K562 (cell line): ENCODE data around the gene NCAPG2. TPM values are rescaled to one million over a fixed set of nuclear protein-coding genes. Genes with fewer than 3 reads are reported as not detected.

Experiments used
- ATAC-seq: fragments of 200-7000 bp; cut with Tn5 transposase; 3 replicates; pipeline ENCODE4 v1.9.1; 2020; ENCODE audit warnings: moderate library complexity
- BruUV-seq: library from RNA; stranded (reverse); fragments of 400-500 nt; replicated peaks from 2 replicates; lab custom pipeline; 2021; lab: Mats Ljungman, UMichigan
- CTCF ChIA-PET: fragments of 300-600 bp; formaldehyde crosslinking; extraction: SDS; loops from one replicate; lab custom pipeline; 2021; ENCODE audit warnings: low intra/inter-chr PET ratio; lab: Yijun Ruan, JAX
- POLR2A ChIA-PET: fragments of 300-600, 350-650 bp; sonication (Branson Sonifier 250); formaldehyde crosslinking; extraction: SDS; loops from one replicate; lab custom pipeline; 2021; ENCODE audit warnings: antibody characterized with exemption, inconsistent platforms; lab: Yijun Ruan, JAX
- DNase-seq, 4 experiments: peaks; one replicate each; pipeline versions ENCODE4 v3.0.0 to v3.0.0-alpha.2; 2011 to 2018; ENCODE audit warnings: low spot score in 3 of 4, mixed read lengths in 3 of 4; ENCODE audit errors: extremely low read depth in 1 of 4
- FAIRE-seq: peaks from 2 replicates; lab custom pipeline; 2011; peaks lifted over from hg19 to GRCh38; lab: Jason Lieb, UNC
- H2AFZ ChIP-seq: 2 replicates; pipeline ENCODE4 v1.6.0; 2011; ENCODE audit warnings: low read depth, low read length, control low read depth, inconsistent platforms
- H3K27ac ChIP-seq: fragments of 200-600 bp; 3 replicates; pipeline ENCODE4 v1.8.0; 2011; ENCODE audit warnings: low read depth, mild to moderate bottlenecking, control low read depth, inconsistent platforms, low read length, moderate library complexity, mixed read lengths; ENCODE audit errors: extremely low read depth
- H3K27me3 ChIP-seq, 2 experiments: fragments of 300-600 bp in 1 of 2; 2 replicates in 1 of 2; 3 replicates in 1 of 2; pipeline versions ENCODE4 v1.6.0 to v1.8.0; 2011; ENCODE audit warnings: inconsistent platforms in 2 of 2, low read length in 2 of 2, mild to moderate bottlenecking in 1 of 2, mixed read lengths in 1 of 2, moderate library complexity in 1 of 2; ENCODE audit not compliant: control insufficient read depth in 2 of 2, insufficient read depth in 2 of 2
- H3K36me3 ChIP-seq: fragments of 300-600 bp; 3 replicates; pipeline ENCODE4 v1.8.0; 2011; ENCODE audit warnings: mild to moderate bottlenecking, low read length, inconsistent platforms; ENCODE audit not compliant: control insufficient read depth, insufficient read depth
- H3K4me1 ChIP-seq, 2 experiments: fragments of 200-600 bp in 1 of 2; replicated peaks in 1 of 2; 2 replicates in 1 of 2; 3 replicates in 1 of 2; pipeline versions ENCODE4 v1.5.1 to v1.8.0; 2011; ENCODE audit warnings: inconsistent platforms in 2 of 2, low read length in 2 of 2, mild to moderate bottlenecking in 1 of 2, mixed read lengths in 1 of 2, moderate library complexity in 1 of 2; ENCODE audit not compliant: control insufficient read depth in 2 of 2, insufficient read depth in 2 of 2
- H3K4me2 ChIP-seq: 2 replicates; pipeline ENCODE4 v1.6.1; 2011; ENCODE audit warnings: low read length, control low read depth, inconsistent platforms, mixed read lengths; ENCODE audit not compliant: insufficient read depth
- H3K4me3 ChIP-seq: fragments of 200-600 bp; sonication (generic), shearing (Covaris generic); 2 replicates; pipeline ENCODE4 v1.5.1; 2016; ENCODE audit warnings: control low read depth, inconsistent platforms
- H3K79me2 ChIP-seq: fragments of 200-600 bp; 3 replicates; pipeline ENCODE4 v1.8.0; 2011; ENCODE audit warnings: low read length, inconsistent platforms; ENCODE audit not compliant: control insufficient read depth, insufficient read depth
- H3K9ac ChIP-seq, 2 experiments: 2 replicates each; pipeline versions ENCODE4 v1.6.0 to v1.6.1; 2011; ENCODE audit warnings: low read depth in 2 of 2, low read length in 2 of 2, control low read depth in 1 of 2, inconsistent platforms in 1 of 2, mild to moderate bottlenecking in 1 of 2, mixed read lengths in 1 of 2; ENCODE audit not compliant: insufficient read depth in 1 of 2
- H3K9me1 ChIP-seq: one replicate; pipeline ENCODE4 v1.6.0; 2011; ENCODE audit warnings: inconsistent platforms, mild to moderate bottlenecking, low read length, moderate library complexity; ENCODE audit not compliant: control insufficient read depth, insufficient read depth
- H3K9me3 ChIP-seq: replicated peaks from 2 replicates; pipeline ENCODE4 v1.5.1; 2011; ENCODE audit warnings: low read depth, low read length, inconsistent platforms; ENCODE audit not compliant: control insufficient read depth, insufficient read depth
- H4K20me1 ChIP-seq: replicated peaks from 2 replicates; pipeline ENCODE4 v1.6.1; 2011; ENCODE audit warnings: low read length, inconsistent platforms, mixed read lengths; ENCODE audit not compliant: control insufficient read depth, insufficient read depth
- CBFA2T3 ChIP-seq: fragments of 450-650 bp; IDR thresholded peaks from 2 replicates; pipeline ENCODE4 v1.6.1; 2017
- CBX3 ChIP-seq, 2 experiments: IDR thresholded peaks; 1 replicate in 1 of 2; 2 replicates in 1 of 2; pipeline ENCODE4 v1.6.1; 2012; ENCODE audit warnings: inconsistent platforms in 2 of 2, low read length in 2 of 2, borderline replicate concordance in 1 of 2, control low read depth in 1 of 2
- GABPA ChIP-seq: fragments of 200-800 bp; sonication (Bioruptor generic); conservative IDR thresholded peaks from 2 replicates; pipeline ENCODE4 v1.6.1; 2016; ENCODE audit warnings: low read depth, missing genetic modification characterization, missing compliant biosample characterization
- HMBOX1 ChIP-seq: sonication (generic); IDR thresholded peaks from 2 replicates; pipeline ENCODE4 v1.6.1; 2016
- KLF13 ChIP-seq: fragments of 450-650 bp; IDR thresholded peaks from 2 replicates; pipeline ENCODE4 v1.6.1; 2016; ENCODE audit warnings: missing genetic modification characterization, low read depth, mild to moderate bottlenecking, missing compliant biosample characterization, moderate library complexity, borderline replicate concordance
- MTA2 ChIP-seq: fragments of 450-650 bp; IDR thresholded peaks from 2 replicates; pipeline ENCODE4 v1.6.1; 2016; ENCODE audit warnings: low read depth
- PATZ1 ChIP-seq: fragments of 250-450 bp; sonication (Bioruptor Pico); IDR thresholded peaks from 2 replicates; pipeline ENCODE4 v1.5.0; 2020; ENCODE audit warnings: mild to moderate bottlenecking, borderline replicate concordance
- TCF3 ChIP-seq: sonication (generic); formaldehyde crosslinking; IDR thresholded peaks from 2 replicates; pipeline ENCODE4 v1.4.0; 2020; ENCODE audit warnings: mild to moderate bottlenecking, missing genetic modification reagents
- XRCC5 ChIP-seq: fragments of 200-400 bp; formaldehyde crosslinking; IDR thresholded peaks from 2 replicates; pipeline ENCODE4 v1.6.1; 2017; ENCODE audit warnings: low read depth, mild to moderate bottlenecking, low read length
- ZNF280A ChIP-seq: fragments of 450-650 bp; IDR thresholded peaks from 2 replicates; pipeline ENCODE4 v1.6.1; 2018; ENCODE audit warnings: mild to moderate bottlenecking, low read depth; ENCODE audit not compliant: partially characterized antibody
- WGBS: fragments of 100-300 bp; shearing (Covaris generic); methylation state at CpG from one replicate; pipeline ENCODE4 v1.1.6; 2016; ENCODE audit warnings: low coverage, mixed read lengths; ENCODE audit not compliant: insufficient coverage; ENCODE audit errors: missing lambda C conversion rate; 5-methylcytosine and 5-hydroxymethylcytosine counted together
- in situ Hi-C: fragments of 300-500 bp; cut with MboI; formaldehyde crosslinking; loops from 4 replicates; pipeline ENCODE4 v1.15.0; 2018; ENCODE audit warnings: inconsistent platforms, mixed read lengths
- intact Hi-C: fragments of 100-400 bp; cut with micrococcal nuclease; formaldehyde crosslinking; loops from 2 replicates; pipeline ENCODE4 v1.14.2; 2022
- polyA plus RNA-seq, 8 experiments: library from polyadenylated mRNA; depleted of rRNA in 4 of 8; stranded (reverse) in 5 of 8; unstranded in 3 of 8; fragments of >200 nt; fragmentation: Nextera tagmentation in 2 of 8; fragmentation: Illumina TruSeq in 1 of 8; extraction: Ambion mirVana in 2 of 8; extraction: Trizol in 1 of 8; gene quantifications; 2 replicates each; pipeline versions ENCODE4 v1.2.1 to v1.2.3, GENCODE V29; 2011 to 2014; ENCODE audit warnings: inconsistent platforms in 1 of 8, missing spikeins in 1 of 8
- total RNA-seq, 7 experiments: library from RNA; depleted of rRNA in 6 of 7; stranded (reverse); fragments of >200 nt in 6 of 7; fragmentation: Illumina TruSeq in 2 of 7; extraction: Trizol in 2 of 7; gene quantifications; 2 replicates each; pipeline versions ENCODE4 v1.2.1 to v1.2.3, GENCODE V29; 2011 to 2021; ENCODE audit warnings: low replicate concordance in 1 of 7

The NCAPG2 gene
- total and polyA plus RNA-seq, 9 of the 15 experiments (the other 6 are each of a cell fraction or from before 2014, with no cell fraction given) = 21.5 to 127 (median 86.1) TPM

GRCh38 chr7:158751751-158752150 is 47.1 kb upstream of the NCAPG2 start:
- no TSS peak for BruUV-seq
- no peak overlapping the region for H3K4me2 ChIP-seq
- in situ Hi-C loops = no loop called here

More at GRCh38 chr7:158751751-158752150, 47.1 kb upstream of the NCAPG2 start:
- Histone ChIP-seq H3K9me1 (no peaks in the 10 kb centered on the region), H3K27ac (no peak overlapping the region), H3K4me1 (no peaks in the 10 kb centered on the region; a peak in 2 of 5 replicates), H3K36me3 (peaks cover 56% of the 10 kb centered on the region), H3K79me2 (no peaks in the 10 kb centered on the region), H3K9ac (no peak overlapping the region), H3K27me3 (no peaks in the 10 kb centered on the region), H2AFZ (no peak overlapping the region), H4K20me1 (no peaks in the 10 kb centered on the region), H3K4me3 (no peak overlapping the region), H3K9me3 (no peaks in the 10 kb centered on the region)
- CTCF ChIA-PET = no interaction called here
- DNase-seq (peak in 1 of 4 experiments; percentile 41), FAIRE-seq (no peak), ATAC-seq (peak; percentile 39)
- TF ChIP-seq PATZ1 (CRISPR knock-in tag) (no peak), CBX3 (IDR thresholded peaks at IDR 0.05; ENCODE audit: borderline replicate concordance in 1 of 2, low read length in 2 of 2) (0 out of 3 replicates have a peak, but pooled peaks of 1 of the 2 experiments have one; percentile 6), ZNF280A (no peak), XRCC5 (no peak), TCF3 (peak; percentile 28; the same call in 1 of the 2 replicates), GABPA (tag) (no peak), MTA2 (no peak), HMBOX1 (peak; percentile 99), CBFA2T3 (0 out of 2 replicates have a peak, but pooled peaks have one; percentile 28), KLF13 (tag) (no peak)
- intact Hi-C loops = no loop called here
- 38% methylated on average over 3 of the region's 3 CpGs for WGBS
- POLR2A ChIA-PET = interaction anchor here (2.0 to 3.1 kb wide), 2 partner anchors 8 to 10 kb away, joined by 6 to 22 read pairs; no protein-coding TSS in a partner anchor
